Body of pancreas (tissue), 4 donors: ENCODE results near the gene NR2F1-AS1.

Source experiments
- POLR2A ChIP-seq, 3 donors: fragments of 450-650 bp; IDR thresholded peaks; one replicate each; pipeline ENCODE4 v1.6.1; 2016; ENCODE audit warnings: antibody characterized with exemption in 3 of 3, mild to moderate bottlenecking in 2 of 3
- TF ChIP-seq, protein P1 (sequence below), 7 experiments: fragments of 450-650 bp in 4 of 7; fragments of 200-600 bp in 3 of 7; sonication (generic) in 3 of 7; IDR thresholded peaks; one replicate each; pipeline ENCODE4 v1.5.1; 2016 to 2019; ENCODE audit warnings: antibody characterized with exemption in 7 of 7

DNA sequence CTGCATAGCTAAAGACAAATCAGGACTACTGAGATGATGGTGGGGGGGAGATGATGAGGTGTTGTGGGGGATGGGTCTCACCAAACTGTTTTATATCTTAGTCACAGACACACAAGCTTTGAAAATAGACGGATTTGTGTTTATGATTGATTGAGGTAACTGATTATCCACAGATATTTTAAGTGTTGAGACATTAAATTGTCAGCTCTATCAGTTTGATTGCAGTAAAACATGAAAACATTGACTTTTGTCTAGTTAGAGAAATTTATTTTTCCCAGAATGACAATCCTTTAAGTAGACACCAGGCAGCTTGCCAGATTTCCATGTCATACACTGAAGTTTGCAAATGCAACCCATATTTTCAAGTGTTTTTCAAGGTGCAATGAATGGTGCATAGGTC lies 149.8 kb downstream of the NR2F1-AS1 start:
- TF ChIP-seq, protein P1, sequence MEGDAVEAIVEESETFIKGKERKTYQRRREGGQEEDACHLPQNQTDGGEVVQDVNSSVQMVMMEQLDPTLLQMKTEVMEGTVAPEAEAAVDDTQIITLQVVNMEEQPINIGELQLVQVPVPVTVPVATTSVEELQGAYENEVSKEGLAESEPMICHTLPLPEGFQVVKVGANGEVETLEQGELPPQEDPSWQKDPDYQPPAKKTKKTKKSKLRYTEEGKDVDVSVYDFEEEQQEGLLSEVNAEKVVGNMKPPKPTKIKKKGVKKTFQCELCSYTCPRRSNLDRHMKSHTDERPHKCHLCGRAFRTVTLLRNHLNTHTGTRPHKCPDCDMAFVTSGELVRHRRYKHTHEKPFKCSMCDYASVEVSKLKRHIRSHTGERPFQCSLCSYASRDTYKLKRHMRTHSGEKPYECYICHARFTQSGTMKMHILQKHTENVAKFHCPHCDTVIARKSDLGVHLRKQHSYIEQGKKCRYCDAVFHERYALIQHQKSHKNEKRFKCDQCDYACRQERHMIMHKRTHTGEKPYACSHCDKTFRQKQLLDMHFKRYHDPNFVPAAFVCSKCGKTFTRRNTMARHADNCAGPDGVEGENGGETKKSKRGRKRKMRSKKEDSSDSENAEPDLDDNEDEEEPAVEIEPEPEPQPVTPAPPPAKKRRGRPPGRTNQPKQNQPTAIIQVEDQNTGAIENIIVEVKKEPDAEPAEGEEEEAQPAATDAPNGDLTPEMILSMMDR (IDR thresholded peaks at IDR 0.05) = no peak
- TF ChIP-seq POLR2A (IDR thresholded peaks at IDR 0.05) = no peak
